Ishikawa (cell line): ENCODE measurements around the gene MED20.

Source experiments
- CEBPB ChIP-seq: IDR thresholded peaks from 2 replicates; pipeline ENCODE4 v1.6.1; 2012
- CREB1 ChIP-seq: IDR thresholded peaks from 2 replicates; pipeline ENCODE4 v1.6.1; 2012; ENCODE audit warnings: low read depth
- EP300 ChIP-seq: IDR thresholded peaks from 2 replicates; pipeline ENCODE4 v1.6.1; 2012; ENCODE audit warnings: borderline replicate concordance
- FOXM1 ChIP-seq: IDR thresholded peaks from 2 replicates; pipeline ENCODE4 v1.6.1; 2012; ENCODE audit warnings: low read depth, borderline replicate concordance
- RAD21 ChIP-seq: IDR thresholded peaks from 2 replicates; pipeline ENCODE4 v1.6.1; 2012; ENCODE audit warnings: low read depth
- REST ChIP-seq: IDR thresholded peaks from 2 replicates; pipeline ENCODE4 v1.6.1; 2012; ENCODE audit warnings: low read depth, mild to moderate bottlenecking
- TAF1 ChIP-seq: IDR thresholded peaks from 2 replicates; pipeline ENCODE4 v1.6.1; 2012; ENCODE audit warnings: low read depth, mild to moderate bottlenecking
- TEAD4 ChIP-seq: IDR thresholded peaks from 2 replicates; pipeline ENCODE4 v1.6.1; 2012
- USF1 ChIP-seq: IDR thresholded peaks from 2 replicates; pipeline ENCODE4 v1.6.1; 2012
- YY1 ChIP-seq: IDR thresholded peaks from 2 replicates; pipeline ENCODE4 v1.6.1; 2012; ENCODE audit warnings: low read depth
- ZBTB7A ChIP-seq: IDR thresholded peaks from 2 replicates; pipeline ENCODE4 v1.6.1; 2012; ENCODE audit warnings: low read depth
- TF ChIP-seq, protein P1 (sequence below): IDR thresholded peaks from 2 replicates; pipeline ENCODE4 v1.6.1; 2012

DNA sequence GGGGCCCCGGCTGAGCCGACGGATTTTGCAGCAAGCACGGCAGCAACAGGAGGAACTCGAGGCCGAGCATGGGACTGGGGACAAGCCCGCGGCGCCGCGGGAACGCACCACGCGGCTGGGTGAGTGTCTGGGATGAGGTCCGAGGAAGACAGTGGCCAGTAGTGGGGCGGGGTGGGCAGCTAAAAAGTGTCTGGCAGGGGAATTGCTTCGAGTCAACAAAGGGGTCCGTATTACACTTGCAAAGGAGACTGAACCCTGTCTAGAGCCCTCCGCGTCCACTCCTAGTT is 716 bp upstream of the MED20 start:
- TF ChIP-seq YY1 (no peak), REST (no peak), CEBPB (no peak), CREB1 (no peak), TAF1 (no peak), EP300 (no peak), FOXM1 (no peak), ZBTB7A (no peak), USF1 (no peak), RAD21 (no peak), TEAD4 (no peak)
- TF ChIP-seq, protein P1, sequence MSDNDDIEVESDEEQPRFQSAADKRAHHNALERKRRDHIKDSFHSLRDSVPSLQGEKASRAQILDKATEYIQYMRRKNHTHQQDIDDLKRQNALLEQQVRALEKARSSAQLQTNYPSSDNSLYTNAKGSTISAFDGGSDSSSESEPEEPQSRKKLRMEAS = no peak
